Muscle layer of colon (tissue), 2 donors: ENCODE results near the gene FLNC.

Source experiments
- H3K27ac ChIP-seq: one replicate; pipeline ENCODE4 v1.7.0; 2013; ENCODE audit warnings: low read depth, mild to moderate bottlenecking, low read length, moderate library complexity
- H3K27me3 ChIP-seq, 2 donors: one replicate each; pipeline ENCODE4 v1.7.0; 2013; ENCODE audit warnings: low read length in 2 of 2, mild to moderate bottlenecking in 2 of 2; ENCODE audit not compliant: insufficient read depth in 2 of 2, control insufficient read depth in 1 of 2
- H3K36me3 ChIP-seq: one replicate; pipeline ENCODE4 v1.7.0; 2013; ENCODE audit warnings: mild to moderate bottlenecking, low read length; ENCODE audit not compliant: insufficient read depth
- H3K4me1 ChIP-seq: one replicate; pipeline ENCODE4 v1.7.0; 2013; ENCODE audit warnings: mild to moderate bottlenecking, low read length; ENCODE audit not compliant: insufficient read depth
- H3K4me3 ChIP-seq, 2 donors: one replicate each; pipeline ENCODE4 v1.7.0; 2013; ENCODE audit warnings: low read length in 2 of 2, low read depth in 1 of 2, mild to moderate bottlenecking in 1 of 2, moderate library complexity in 1 of 2
- H3K9ac ChIP-seq: one replicate; pipeline ENCODE4 v1.7.0; 2013; ENCODE audit warnings: low read length
- H3K9me3 ChIP-seq: one replicate; pipeline ENCODE4 v1.7.0; 2013; ENCODE audit warnings: mild to moderate bottlenecking, low read length
- donor health status: abdominal sarcoma.
- donor health status: Adenocarcinoma of cecum.

FLNC gene

GRCh38 chr7:128899392-128899791 lies 69.2 kb downstream of the FLNC start:
- no peaks in the 10 kb centered on the region for H3K9me3 ChIP-seq
- H3K36me3 ChIP-seq: no peaks in the 10 kb centered on the region
- H3K27me3 ChIP-seq: no peaks in the 10 kb centered on the region
- no peak overlapping the region for H3K9ac ChIP-seq
- no peaks in the 10 kb centered on the region for H3K4me1 ChIP-seq
- no peak overlapping the region for H3K4me3 ChIP-seq
- H3K27ac ChIP-seq: no peak overlapping the region

- Histone ChIP-seq H3K27ac (no peak overlapping the region), H3K36me3 (no peaks in the 10 kb centered on the region), H3K4me1 (no peaks in the 10 kb centered on the region), H3K27me3 (no peaks in the 10 kb centered on the region), H3K4me3 (no peak overlapping the region), H3K9ac (no peak overlapping the region), H3K9me3 (no peaks in the 10 kb centered on the region)
These were observed 70.0 kb downstream of the FLNC start for GRCh38 chr7:128900237-128900636.

- peaks cover 0 to 4% of the 10 kb centered on the region in 2 donors for H3K27me3 ChIP-seq
- H3K9me3 ChIP-seq: no peaks in the 10 kb centered on the region
- H3K36me3 ChIP-seq: no peaks in the 10 kb centered on the region
These were observed 72.8 kb downstream of the FLNC start for GRCh38 chr7:128902761-128903585.

GRCh38 chr7:128903621-128904361 lies 73.6 kb downstream of the FLNC start:
- no peak overlapping the region for H3K27ac ChIP-seq
- H3K9me3 ChIP-seq: no peaks in the 10 kb centered on the region
- H3K9ac ChIP-seq: no peak overlapping the region
- peaks cover 0 to 9% of the 10 kb centered on the region in 2 donors for H3K27me3 ChIP-seq
- H3K4me3 ChIP-seq: no peak overlapping the region
- no peaks in the 10 kb centered on the region for H3K4me1 ChIP-seq
- no peaks in the 10 kb centered on the region for H3K36me3 ChIP-seq

More at GRCh38 chr7:128902761-128903585, 72.8 kb downstream of the FLNC start:
- H3K4me1 ChIP-seq: no peaks in the 10 kb centered on the region
- no peak overlapping the region for H3K4me3 ChIP-seq
- no peak overlapping the region for H3K27ac ChIP-seq
- H3K9ac ChIP-seq: no peak overlapping the region

GRCh38 chr7:128904381-128905197 lies 74.4 kb downstream of the FLNC start:
- Histone ChIP-seq H3K36me3 (no peaks in the 10 kb centered on the region), H3K4me3 (no peak overlapping the region), H3K27me3 (peaks cover 0 to 17% of the 10 kb centered on the region in 2 donors), H3K9me3 (no peaks in the 10 kb centered on the region), H3K4me1 (peaks cover 3% of the 10 kb centered on the region), H3K9ac (no peak overlapping the region), H3K27ac (no peak overlapping the region)

- Histone ChIP-seq H3K4me3 (no peak overlapping the region), H3K36me3 (no peaks in the 10 kb centered on the region), H3K9ac (no peak overlapping the region), H3K27me3 (peaks cover 0 to 30% of the 10 kb centered on the region in 2 donors), H3K9me3 (no peaks in the 10 kb centered on the region), H3K4me1 (peaks cover 12% of the 10 kb centered on the region), H3K27ac (no peak overlapping the region)
These were observed 76.0 kb downstream of the FLNC start for GRCh38 chr7:128906001-128906765.

GRCh38 chr7:128906766-128907559 lies 76.8 kb downstream of the FLNC start:
- H3K9me3 ChIP-seq: no peaks in the 10 kb centered on the region
- H3K36me3 ChIP-seq: no peaks in the 10 kb centered on the region
- H3K4me1 ChIP-seq: peaks cover 12% of the 10 kb centered on the region
- H3K27me3 ChIP-seq: peaks cover 0 to 30% of the 10 kb centered on the region in 2 donors
- no peak overlapping the region for H3K9ac ChIP-seq
- H3K27ac ChIP-seq: no peak overlapping the region
- H3K4me3 ChIP-seq: no peak overlapping the region
